IPS-18a (cell line): ENCODE data around the gene CAMK2A.

Experiments
- H3K27ac ChIP-seq: one replicate; pipeline ENCODE4 v1.5.1; 2013; ENCODE audit warnings: low read length
- H3K27me3 ChIP-seq: one replicate; pipeline ENCODE4 v1.6.1; 2013; ENCODE audit warnings: mild to moderate bottlenecking, low read length; ENCODE audit not compliant: control insufficient read depth, insufficient read depth
- H3K36me3 ChIP-seq: one replicate; pipeline ENCODE4 v1.6.1; 2013; ENCODE audit warnings: low read depth, low read length; ENCODE audit not compliant: control insufficient read depth
- H3K4me1 ChIP-seq: one replicate; pipeline ENCODE4 v1.6.1; 2013; ENCODE audit warnings: low read depth, low read length; ENCODE audit not compliant: control insufficient read depth
- H3K4me3 ChIP-seq: one replicate; pipeline ENCODE4 v1.5.1; 2013; ENCODE audit warnings: low read length
- H3K9ac ChIP-seq: one replicate; pipeline ENCODE4 v1.6.1; 2013; ENCODE audit warnings: mild to moderate bottlenecking, low read length, moderate library complexity
- H3K9me3 ChIP-seq: one replicate; pipeline ENCODE4 v1.6.1; 2013; ENCODE audit warnings: low read depth, low read length; ENCODE audit not compliant: control insufficient read depth

CAMK2A gene

GRCh38 chr5:150184006-150184405 is 105.6 kb downstream of the CAMK2A start:
- no peak overlapping the region for H3K4me3 ChIP-seq
- no peak overlapping the region for H3K9ac ChIP-seq
- no peak overlapping the region for H3K27ac ChIP-seq
- peaks cover 52% of the 10 kb centered on the region for H3K27me3 ChIP-seq
- peaks cover 12% of the 10 kb centered on the region for H3K4me1 ChIP-seq
- H3K36me3 ChIP-seq = no peaks in the 10 kb centered on the region
- no peaks in the 10 kb centered on the region for H3K9me3 ChIP-seq

- Histone ChIP-seq H3K4me1 (peaks cover 12% of the 10 kb centered on the region), H3K4me3 (no peak overlapping the region), H3K9me3 (no peaks in the 10 kb centered on the region), H3K27ac (no peak overlapping the region), H3K27me3 (peaks cover 47% of the 10 kb centered on the region), H3K36me3 (no peaks in the 10 kb centered on the region), H3K9ac (no peak overlapping the region)
Measured at GRCh38 chr5:150183436-150183835, 106.1 kb downstream of the CAMK2A start.

GRCh38 chr5:150182774-150183173 is 106.8 kb downstream of the CAMK2A start:
- Histone ChIP-seq H3K27ac (no peak overlapping the region), H3K36me3 (no peaks in the 10 kb centered on the region), H3K9me3 (no peaks in the 10 kb centered on the region), H3K4me1 (peaks cover 12% of the 10 kb centered on the region), H3K4me3 (no peak overlapping the region), H3K27me3 (peaks cover 40% of the 10 kb centered on the region), H3K9ac (no peak overlapping the region)

- H3K4me3 ChIP-seq = no peak overlapping the region
- H3K9me3 ChIP-seq = no peaks in the 10 kb centered on the region
- no peaks in the 10 kb centered on the region for H3K36me3 ChIP-seq
- no peak overlapping the region for H3K27ac ChIP-seq
- H3K4me1 ChIP-seq = peaks cover 12% of the 10 kb centered on the region
- H3K9ac ChIP-seq = no peak overlapping the region
- peaks cover 32% of the 10 kb centered on the region for H3K27me3 ChIP-seq
Measured at GRCh38 chr5:150181766-150182545, 107.6 kb downstream of the CAMK2A start.

GRCh38 chr5:150181027-150181426 is 108.5 kb downstream of the CAMK2A start:
- H3K36me3 ChIP-seq = no peaks in the 10 kb centered on the region
- no peak overlapping the region for H3K9ac ChIP-seq
- peaks cover 22% of the 10 kb centered on the region for H3K27me3 ChIP-seq
- no peak overlapping the region for H3K4me3 ChIP-seq
- no peaks in the 10 kb centered on the region for H3K9me3 ChIP-seq
- H3K4me1 ChIP-seq = peaks cover 11% of the 10 kb centered on the region
- no peak overlapping the region for H3K27ac ChIP-seq

- no peak overlapping the region for H3K27ac ChIP-seq
- H3K9me3 ChIP-seq = no peaks in the 10 kb centered on the region
- peaks cover 5% of the 10 kb centered on the region for H3K4me1 ChIP-seq
- H3K27me3 ChIP-seq = peaks cover 18% of the 10 kb centered on the region
- no peak overlapping the region for H3K9ac ChIP-seq
- H3K4me3 ChIP-seq = no peak overlapping the region
- H3K36me3 ChIP-seq = no peaks in the 10 kb centered on the region
Measured at GRCh38 chr5:150180241-150181026, 109.1 kb downstream of the CAMK2A start.

- Histone ChIP-seq H3K9me3 (no peaks in the 10 kb centered on the region), H3K4me3 (no peak overlapping the region), H3K27ac (no peak overlapping the region), H3K36me3 (no peaks in the 10 kb centered on the region), H3K4me1 (no peaks in the 10 kb centered on the region), H3K27me3 (peaks cover 6% of the 10 kb centered on the region), H3K9ac (no peak overlapping the region)
Measured at GRCh38 chr5:150179019-150179620, 110.5 kb downstream of the CAMK2A start.

- H3K9me3 ChIP-seq = no peaks in the 10 kb centered on the region
- H3K27ac ChIP-seq = no peak overlapping the region
- peaks cover 10% of the 10 kb centered on the region for H3K27me3 ChIP-seq
- no peak overlapping the region for H3K9ac ChIP-seq
- H3K4me3 ChIP-seq = no peak overlapping the region
- no peaks in the 10 kb centered on the region for H3K4me1 ChIP-seq
- H3K36me3 ChIP-seq = no peaks in the 10 kb centered on the region
Measured at GRCh38 chr5:150178262-150178661, 111.3 kb downstream of the CAMK2A start.

- no peaks in the 10 kb centered on the region for H3K4me1 ChIP-seq
- no peak overlapping the region for H3K4me3 ChIP-seq
- no peaks in the 10 kb centered on the region for H3K9me3 ChIP-seq
- no peak overlapping the region for H3K27ac ChIP-seq
- H3K36me3 ChIP-seq = no peaks in the 10 kb centered on the region
- H3K9ac ChIP-seq = no peak overlapping the region
- peaks cover 10% of the 10 kb centered on the region for H3K27me3 ChIP-seq
Measured at GRCh38 chr5:150177721-150178120, 111.9 kb downstream of the CAMK2A start.

- Histone ChIP-seq H3K27me3 (peaks cover 15% of the 10 kb centered on the region), H3K9me3 (no peaks in the 10 kb centered on the region), H3K4me3 (no peak overlapping the region), H3K4me1 (no peaks in the 10 kb centered on the region), H3K9ac (no peak overlapping the region), H3K36me3 (no peaks in the 10 kb centered on the region), H3K27ac (no peak overlapping the region)
Measured at GRCh38 chr5:150176745-150177477, 112.7 kb downstream of the CAMK2A start.

- no peaks in the 10 kb centered on the region for H3K4me1 ChIP-seq
- H3K27me3 ChIP-seq = peaks cover 27% of the 10 kb centered on the region
Measured at GRCh38 chr5:150175536-150175935, 114.0 kb downstream of the CAMK2A start.

More at GRCh38 chr5:150175536-150175935, 114.0 kb downstream of the CAMK2A start:
- no peak overlapping the region for H3K9ac ChIP-seq
- H3K9me3 ChIP-seq = no peaks in the 10 kb centered on the region
- no peak overlapping the region for H3K4me3 ChIP-seq
- no peaks in the 10 kb centered on the region for H3K36me3 ChIP-seq
- H3K27ac ChIP-seq = no peak overlapping the region
